Activated CD8-positive, alpha-beta memory T cell treated with anti-CD3 and anti-CD28 coated beads, Interleukin-2, amount 50 U/mL, for 48 hours (primary cell): ENCODE measurements around the gene CST7.
"Not testable (repeated sequence)": the region's sequence is repeated elsewhere in the genome, so short reads cannot be mapped to it uniquely, and the experiment has no call there.

Experiments
- DNase-seq: peaks from one replicate; pipeline ENCODE4 v3.0.0-alpha.2; 2020

Gene CST7

DNA sequence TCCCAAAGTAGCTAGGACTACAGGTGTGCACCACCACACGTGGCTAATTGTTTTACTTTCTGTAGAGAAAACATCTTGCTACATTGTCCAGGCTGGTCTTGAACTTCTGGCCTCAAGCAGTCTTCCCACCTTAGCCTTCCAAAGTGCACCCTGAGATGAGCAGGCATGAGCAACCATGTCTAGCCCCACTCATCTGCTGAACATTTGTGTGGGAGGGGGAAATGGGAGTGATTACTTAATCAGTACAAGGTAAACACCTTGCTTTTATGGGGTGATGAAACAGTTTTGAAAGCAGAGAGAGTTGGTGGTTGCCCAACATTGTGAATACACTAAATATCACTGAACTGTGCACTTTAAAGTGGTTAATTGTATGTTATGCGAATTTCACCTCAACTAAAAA lies 38.2 kb downstream of the CST7 start:
- peak; percentile 43 for DNase-seq

DNA sequence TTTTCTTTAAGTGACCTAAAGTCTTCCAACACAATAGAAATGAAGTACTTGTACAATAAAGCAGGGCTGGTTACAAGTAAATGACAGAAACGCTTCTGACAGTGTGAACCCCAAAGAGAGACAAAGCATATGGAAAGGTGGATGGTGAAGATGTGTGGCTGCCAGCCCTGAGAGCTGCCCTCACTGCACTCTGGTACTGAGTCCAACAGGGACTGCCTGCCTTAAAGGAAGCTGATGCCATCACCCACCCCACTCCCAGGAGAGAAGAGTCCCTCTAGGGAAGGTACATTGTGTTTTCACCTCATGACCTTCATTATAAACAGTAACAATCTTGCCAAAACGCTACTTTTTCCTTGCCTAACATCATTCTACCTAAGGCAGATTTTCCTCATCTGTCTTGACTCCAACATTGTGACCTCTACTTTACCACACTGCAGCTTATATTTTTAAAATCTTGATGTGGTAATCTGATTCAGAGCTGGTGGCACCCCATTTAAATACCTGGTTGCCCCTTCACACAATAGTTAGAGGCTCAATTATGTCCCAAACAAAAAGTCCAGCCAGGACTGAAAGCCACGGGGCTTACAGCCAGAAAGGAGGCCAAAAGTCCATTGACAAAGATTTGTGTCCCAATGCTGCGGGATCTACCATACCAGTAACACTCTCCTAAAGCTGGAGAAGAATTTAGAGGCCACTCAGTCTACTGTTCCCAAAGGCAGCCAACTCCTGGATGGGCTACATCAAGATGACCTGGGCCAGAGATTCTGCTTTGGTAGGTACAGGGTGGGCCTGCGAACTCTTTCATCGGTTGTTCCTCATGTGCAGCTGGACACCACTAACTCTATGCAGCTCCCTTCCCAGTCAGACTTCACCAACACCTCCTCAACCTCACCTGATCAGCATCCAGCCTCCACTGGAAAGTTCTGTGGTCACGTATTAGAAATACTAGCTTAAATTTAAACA lies 39.1 kb downstream of the CST7 start:
- peak; percentile 40 for DNase-seq

GRCh38 chr20:24989162-24989561 lies 40.1 kb downstream of the CST7 start:
- no peak for DNase-seq

GRCh38 chr20:24990810-24991252 lies 41.8 kb downstream of the CST7 start:
- DNase-seq = peak; percentile 52

DNA sequence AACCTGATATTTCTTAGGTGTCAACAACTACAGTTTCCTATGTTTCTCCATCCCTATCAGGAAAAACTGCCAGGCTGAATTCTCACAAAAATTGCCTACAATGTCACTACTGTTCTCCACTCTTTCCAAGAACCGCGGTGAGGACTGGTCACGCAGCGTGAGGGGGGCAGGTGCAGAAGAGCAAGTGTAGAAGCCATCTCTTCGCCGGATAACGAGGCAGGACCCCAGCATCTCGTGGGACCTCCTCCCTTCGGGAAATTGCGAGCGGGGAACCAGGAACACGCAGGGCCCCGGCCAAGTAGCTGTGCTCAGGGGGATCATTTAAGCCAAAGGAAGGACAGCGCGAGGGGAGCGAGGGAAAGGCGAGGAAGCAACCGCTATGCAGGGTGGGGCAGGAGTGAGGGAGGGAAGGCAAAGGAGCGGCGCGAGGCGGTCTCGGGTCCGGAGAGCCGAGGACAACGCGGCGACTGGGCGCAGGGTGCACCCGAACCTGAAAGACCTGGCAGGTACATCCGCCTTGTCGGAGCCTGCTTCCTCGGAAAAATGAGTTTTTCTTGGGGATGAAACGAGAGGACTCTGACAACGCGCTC lies 42.9 kb downstream of the CST7 start:
- peak; percentile 65 for DNase-seq

DNA sequence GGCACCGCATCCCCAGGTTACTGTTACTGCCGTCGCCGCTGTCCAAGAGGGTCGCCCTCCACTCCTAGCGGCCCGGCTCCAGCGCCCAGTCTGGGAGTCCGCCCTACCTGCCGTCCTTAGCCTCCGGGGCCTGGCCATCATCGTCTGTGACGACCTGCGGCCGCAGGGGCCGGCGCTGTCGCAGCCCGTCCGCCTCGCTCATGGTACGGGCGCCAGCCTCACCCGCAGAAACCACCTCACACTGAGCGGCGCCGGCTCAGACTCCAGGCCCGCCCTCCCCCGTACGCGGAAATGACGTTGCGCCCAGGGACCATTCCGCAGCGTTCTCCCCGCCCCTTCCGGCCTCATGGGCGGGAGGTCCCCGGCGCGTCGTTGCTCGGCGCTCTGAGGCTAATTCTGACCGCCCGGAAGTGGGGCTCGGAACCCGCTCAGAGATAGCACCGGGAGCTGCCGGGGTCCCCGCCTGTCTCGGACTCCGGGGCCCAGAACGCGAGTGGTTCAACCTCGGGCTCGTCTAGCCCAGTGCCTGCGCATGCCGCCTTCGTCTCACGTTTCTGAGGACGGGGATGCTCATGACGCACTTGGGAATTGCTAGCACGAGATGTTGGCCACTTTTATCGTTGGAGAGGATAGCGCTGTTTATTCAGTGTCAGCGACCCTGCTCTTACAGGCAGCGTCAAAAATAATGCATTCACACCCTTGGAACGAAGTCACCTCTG lies 43.6 kb downstream of the CST7 start, which contains the start of gene APMAP:
TSS of gene APMAP (minus strand) at position 265 of the 719 bp plus-strand sequence. CDS start at position 202, 63 bp downstream.
- DNase-seq = peak; percentile 97

- DNase-seq = no peak
These were observed 44.5 kb downstream of the CST7 start for GRCh38 chr20:24993337-24994185.

GRCh38 chr20:24994186-24994465 lies 45.1 kb downstream of the CST7 start:
- DNase-seq = no peak

- peak; percentile 89 for DNase-seq
These were observed 45.6 kb downstream of the CST7 start for GRCh38 chr20:24994470-24995368.

- peak; percentile 42 for DNase-seq
These were observed 46.8 kb downstream of the CST7 start for GRCh38 chr20:24995741-24996448.

- peak; percentile 32 for DNase-seq
These were observed 47.6 kb downstream of the CST7 start for GRCh38 chr20:24996449-24997377.

DNA sequence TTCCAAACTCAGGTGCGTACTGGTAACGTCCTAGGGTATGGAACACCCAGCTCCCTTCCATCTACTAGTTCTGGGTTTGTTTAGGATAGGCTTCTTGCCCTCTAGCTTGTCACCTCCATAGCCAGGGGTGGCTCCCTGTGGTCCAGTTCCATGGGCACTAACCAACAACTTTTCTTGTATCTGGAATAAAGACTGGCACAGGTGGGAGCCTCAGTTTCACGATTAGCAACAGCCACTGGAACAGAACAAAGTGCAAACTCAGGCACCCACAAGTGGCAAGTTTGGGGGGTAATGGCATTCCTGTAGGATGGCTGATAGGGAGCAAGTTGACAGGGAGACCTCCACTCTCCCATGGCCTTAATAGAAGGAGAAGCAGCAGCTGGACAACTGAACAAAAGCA lies 49.1 kb downstream of the CST7 start:
- peak; percentile 29 for DNase-seq

DNA sequence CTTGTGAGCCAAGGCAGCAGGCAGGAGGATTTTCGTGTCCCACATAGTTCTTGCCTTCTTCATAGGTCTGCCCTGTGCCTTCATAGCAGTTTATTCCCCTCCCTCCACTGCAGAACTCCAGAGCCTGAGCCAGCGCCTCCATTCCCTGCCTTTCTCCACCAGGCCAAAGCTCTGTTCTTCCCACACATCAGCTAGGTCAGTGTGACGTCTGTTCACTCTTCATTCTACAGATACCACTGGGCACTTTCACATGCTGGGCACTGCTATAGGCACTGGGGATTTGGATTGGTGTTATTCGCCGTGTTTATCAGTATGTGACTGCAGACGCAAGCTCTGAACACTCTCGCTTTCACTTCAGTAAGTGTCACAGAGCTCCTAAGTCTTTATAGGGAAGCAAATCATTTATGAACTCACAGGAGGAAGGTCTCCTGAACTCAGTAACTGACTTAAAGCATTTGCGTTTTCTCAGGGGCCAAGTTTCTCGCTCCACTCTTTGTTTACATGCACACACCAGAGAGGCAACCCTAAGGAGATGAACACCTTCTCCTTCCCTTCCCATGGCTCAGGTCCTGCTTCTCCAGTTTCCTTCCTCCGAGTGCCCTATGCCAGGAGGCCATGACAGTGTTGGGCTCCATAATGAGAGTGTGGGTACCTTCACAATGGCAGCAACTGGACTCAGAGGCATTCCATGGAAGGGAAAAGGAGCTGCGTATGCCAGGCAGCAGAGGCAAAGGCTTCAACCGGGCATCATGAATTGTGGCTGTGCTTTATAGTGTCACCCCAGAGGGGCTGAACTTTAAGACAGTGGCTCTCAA lies 49.8 kb downstream of the CST7 start:
- no peak for DNase-seq

GRCh38 chr20:24999568-24999967 lies 50.5 kb downstream of the CST7 start:
- no peak for DNase-seq

DNA sequence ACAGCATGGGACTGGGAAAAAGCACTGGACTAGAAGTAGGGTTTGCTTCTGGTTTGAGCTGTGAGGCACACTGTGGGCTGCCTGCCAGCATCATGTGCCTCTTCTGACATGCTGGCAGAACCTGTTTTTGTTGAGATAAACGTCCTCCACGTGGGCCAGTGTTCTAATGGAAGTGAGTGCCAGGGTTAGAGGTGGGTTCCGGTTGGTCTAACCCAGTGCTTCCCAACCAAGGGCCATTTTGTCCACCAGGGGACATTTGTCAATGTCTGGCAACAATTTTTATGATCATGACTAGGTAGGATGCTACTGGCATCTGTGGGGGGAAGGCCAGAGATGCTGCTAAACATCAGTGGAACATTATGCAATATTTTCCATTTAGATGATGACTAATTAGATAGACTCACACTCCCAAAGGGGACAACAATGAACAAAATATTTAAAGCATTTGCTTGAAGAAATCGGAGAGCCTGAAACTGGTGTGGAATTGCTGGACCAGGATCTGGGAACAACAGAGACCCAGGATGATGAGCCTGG lies 51.3 kb downstream of the CST7 start:
- no peak for DNase-seq

- DNase-seq = not testable (repeated sequence)
These were observed 52.3 kb downstream of the CST7 start for GRCh38 chr20:25001323-25001722.

DNA sequence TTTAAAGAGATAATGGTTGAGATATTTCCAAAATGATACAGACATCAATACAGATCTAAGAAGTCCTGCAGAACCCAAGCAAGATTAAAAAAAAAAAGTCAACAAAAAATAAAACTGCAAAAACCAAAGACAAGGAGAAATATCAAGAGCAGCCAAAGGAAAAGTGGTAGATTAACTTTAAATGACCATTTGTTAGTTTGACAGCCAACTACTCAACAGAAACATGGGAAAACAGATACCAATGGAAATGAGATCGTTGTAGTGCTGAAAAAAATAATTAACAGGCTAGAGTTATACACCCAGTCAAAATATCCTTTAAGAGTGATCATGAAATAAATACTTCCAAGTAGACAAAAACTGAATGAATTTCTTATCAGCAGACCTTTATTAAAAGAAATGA lies 53.9 kb downstream of the CST7 start:
- DNase-seq = no peak

DNA sequence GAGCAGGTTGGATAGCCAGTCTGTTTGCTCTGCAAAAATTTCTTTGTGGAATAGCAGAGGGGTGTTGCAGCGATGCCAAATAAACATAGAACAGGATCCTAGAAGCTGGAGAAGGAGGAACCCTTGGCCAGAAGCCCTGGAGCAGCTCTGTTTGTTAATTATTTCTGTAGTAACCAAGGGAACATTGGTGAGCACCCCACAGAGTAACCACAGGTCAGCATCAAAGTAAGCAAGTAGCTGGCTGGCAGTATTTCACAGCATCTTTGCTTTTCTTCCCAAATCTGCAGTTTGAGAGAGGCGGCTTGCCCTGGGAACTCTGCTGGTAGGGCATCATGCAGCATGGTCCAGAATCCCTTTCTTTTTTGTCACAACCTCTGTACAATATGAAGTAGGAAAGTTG lies 56.2 kb downstream of the CST7 start:
- DNase-seq = no peak

DNA sequence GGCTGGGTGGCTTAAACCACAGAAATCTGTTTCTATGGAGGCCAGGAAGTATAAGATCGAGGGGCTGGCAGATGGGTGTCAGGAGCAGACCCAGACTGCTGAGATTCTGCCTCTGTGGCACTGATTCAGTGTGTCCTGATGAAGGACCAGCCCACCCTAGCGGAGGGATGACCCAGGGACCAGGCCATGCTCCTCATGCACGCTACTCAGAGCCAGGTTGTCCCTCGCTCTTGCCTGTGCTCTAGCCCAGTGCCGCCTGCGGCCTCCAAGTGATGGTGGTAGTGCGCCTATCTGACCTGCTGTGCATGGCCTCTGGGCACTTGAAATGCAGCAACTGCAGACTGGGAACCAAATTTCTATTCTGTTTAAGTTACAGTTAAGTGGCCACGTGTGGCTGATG lies 56.6 kb downstream of the CST7 start:
- DNase-seq = peak; percentile 29
